Measurements from ENCODE around the gene METTL13.

DNA sequence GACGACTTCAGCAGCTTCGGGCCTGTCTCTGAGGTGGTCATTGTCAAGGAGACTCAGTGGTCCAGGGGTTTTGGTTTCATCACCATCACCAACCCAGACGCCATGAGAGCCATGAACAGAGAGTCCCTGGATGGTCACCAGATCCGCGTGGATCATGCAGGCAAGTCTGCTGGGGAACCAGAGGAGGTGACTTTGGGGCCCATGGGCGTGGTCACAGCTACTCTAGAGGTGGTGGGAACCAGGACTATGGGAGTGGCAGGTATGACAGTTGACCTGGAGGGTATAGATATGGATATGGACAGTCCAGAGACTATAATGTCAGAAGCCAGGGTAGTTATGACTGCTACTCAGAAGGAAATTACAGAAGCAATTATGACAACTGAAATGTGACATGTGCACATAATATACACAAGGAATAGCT lies 19.3 kb upstream of the METTL13 start:
- TF ChIP-seq, protein P1, sequence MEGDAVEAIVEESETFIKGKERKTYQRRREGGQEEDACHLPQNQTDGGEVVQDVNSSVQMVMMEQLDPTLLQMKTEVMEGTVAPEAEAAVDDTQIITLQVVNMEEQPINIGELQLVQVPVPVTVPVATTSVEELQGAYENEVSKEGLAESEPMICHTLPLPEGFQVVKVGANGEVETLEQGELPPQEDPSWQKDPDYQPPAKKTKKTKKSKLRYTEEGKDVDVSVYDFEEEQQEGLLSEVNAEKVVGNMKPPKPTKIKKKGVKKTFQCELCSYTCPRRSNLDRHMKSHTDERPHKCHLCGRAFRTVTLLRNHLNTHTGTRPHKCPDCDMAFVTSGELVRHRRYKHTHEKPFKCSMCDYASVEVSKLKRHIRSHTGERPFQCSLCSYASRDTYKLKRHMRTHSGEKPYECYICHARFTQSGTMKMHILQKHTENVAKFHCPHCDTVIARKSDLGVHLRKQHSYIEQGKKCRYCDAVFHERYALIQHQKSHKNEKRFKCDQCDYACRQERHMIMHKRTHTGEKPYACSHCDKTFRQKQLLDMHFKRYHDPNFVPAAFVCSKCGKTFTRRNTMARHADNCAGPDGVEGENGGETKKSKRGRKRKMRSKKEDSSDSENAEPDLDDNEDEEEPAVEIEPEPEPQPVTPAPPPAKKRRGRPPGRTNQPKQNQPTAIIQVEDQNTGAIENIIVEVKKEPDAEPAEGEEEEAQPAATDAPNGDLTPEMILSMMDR (IDR thresholded peaks at IDR 0.05) = no peak
- TF ChIP-seq POLR2AphosphoS5 (IDR thresholded peaks at IDR 0.05) = no peak
- no peak for TF ChIP-seq EP300 (IDR thresholded peaks at IDR 0.05)
- no peak for TF ChIP-seq POLR2A (IDR thresholded peaks at IDR 0.05; ENCODE audit: low read depth)

Measured in esophagus muscularis mucosa (tissue), 4 donors.